GM21381 (cell line): ENCODE results near the gene KCNJ12.
"Not testable (repeated sequence)": the region's sequence is repeated elsewhere in the genome, so short reads cannot be mapped to it uniquely, and the experiment has no call there.

Source experiments
- ATAC-seq: cut with Tn5 transposase; IDR thresholded peaks from one replicate; pipeline ENCODE4 v1.9.1; 2021; ENCODE audit warnings: mild to moderate bottlenecking, moderate library complexity; ENCODE audit not compliant: unreplicated experiment

Gene KCNJ12

DNA sequence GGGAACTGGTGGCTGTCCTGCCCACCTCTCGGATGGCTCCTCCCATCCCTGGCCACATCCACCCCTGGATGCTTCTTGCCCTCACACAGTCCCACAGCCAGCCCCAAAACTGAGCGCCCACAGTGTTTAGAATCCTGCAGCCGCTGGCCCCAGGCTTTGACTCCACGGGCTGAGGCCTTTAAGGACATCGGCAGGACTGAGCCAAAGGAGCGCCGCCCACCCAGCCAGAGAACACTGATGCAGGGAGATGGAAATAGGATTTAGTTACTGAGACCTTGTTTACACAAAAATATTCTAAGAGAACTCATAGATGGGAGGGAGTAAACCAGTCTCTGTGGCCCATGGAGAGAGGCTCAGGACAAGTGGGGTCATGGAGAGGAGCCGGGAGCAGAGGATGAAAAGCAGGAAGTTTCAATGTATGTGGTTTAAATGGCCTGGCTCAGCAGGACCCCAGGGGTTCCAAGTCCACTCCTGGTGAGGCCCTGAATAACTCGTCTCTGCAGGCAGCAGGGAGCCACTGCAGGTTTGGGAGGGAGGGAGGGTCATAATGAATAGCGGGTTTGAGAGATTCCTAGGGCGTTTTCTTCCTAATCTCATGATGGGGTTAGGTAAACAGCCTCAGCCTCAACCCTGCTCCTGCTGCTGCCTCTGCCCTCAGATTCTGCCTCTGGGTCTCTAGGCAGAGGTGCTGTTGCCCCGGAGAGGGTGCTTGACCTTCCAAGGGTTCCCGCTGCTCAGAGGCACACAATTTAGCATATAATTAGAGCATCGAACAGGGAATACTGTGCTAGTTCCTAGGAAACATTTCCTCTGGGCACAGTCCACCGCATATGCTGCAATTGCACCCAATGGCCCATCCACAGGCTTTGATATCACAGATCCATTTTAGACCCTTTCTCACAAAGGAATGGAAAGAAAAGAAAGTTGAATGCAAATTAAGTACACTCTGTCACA is 61.0 kb downstream of the KCNJ12 start:
- ATAC-seq = not testable (repeated sequence)

- not testable (repeated sequence) for ATAC-seq
Observed at GRCh38 chr17:21438316-21439014, 62.3 kb downstream of the KCNJ12 start.

DNA sequence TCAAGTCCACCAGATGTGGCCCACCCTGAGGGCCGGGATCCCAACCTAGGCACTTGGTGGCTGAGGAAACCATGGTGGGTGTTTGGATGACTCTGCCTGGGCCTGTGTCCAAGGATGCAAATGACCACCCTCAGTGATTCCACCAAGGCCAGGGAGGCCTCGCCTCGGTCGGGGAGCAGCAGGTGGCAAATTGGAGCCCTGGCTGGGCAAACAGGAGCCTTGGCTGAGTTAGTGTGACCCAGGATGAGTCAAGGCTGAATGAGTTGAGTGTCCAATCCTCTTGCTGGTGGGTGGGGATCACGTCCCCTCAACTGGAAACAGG is 62.8 kb downstream of the KCNJ12 start:
- ATAC-seq = not testable (repeated sequence)

GRCh38 chr17:21445091-21445650 is 69.0 kb downstream of the KCNJ12 start:
- ATAC-seq = no peak

DNA sequence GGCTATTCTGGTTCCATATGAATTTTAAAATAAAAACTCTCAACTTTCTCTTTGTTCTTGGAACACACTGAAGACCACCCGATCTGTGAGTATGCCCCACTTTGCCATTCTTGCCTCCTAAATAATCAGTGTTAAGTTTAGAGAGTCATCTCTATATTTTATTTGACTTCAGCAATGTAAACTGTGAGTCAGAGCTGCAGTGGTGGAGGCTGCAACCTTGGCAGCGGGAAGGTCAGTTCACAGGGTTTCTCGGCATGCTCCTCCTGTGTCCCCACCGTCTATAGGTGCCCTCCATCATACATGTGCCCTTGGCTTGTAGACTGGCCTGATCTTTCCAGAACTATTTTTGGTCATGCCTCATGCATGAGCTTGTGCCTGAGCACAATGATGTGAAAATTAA is 71.4 kb downstream of the KCNJ12 start:
- ATAC-seq = not testable (repeated sequence)

DNA sequence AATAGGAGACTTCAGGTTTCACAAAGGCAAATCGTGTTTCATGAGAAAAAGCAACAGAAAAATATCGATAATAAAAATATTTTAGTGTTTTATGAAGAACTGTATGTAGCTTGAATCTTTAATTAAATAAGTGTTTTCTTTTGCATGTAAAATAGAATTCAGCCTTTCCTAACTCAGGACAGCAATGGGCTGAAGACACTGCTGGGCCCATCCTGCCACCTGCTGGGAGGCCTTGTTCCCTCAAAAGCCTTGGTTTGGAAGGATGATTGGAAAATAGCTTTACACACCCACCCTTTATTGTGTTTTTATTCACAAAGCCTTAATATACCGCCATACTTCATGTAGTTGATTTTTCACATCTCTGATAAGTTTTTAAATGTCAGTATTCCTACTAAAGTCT is 73.7 kb downstream of the KCNJ12 start:
- ATAC-seq = not testable (repeated sequence)

- no peak for ATAC-seq
Observed at GRCh38 chr17:21451975-21452374, 75.8 kb downstream of the KCNJ12 start.

- no peak for ATAC-seq
Observed at GRCh38 chr17:21452377-21453143, 76.4 kb downstream of the KCNJ12 start.

- no peak for ATAC-seq
Observed at GRCh38 chr17:21453144-21453898, 77.2 kb downstream of the KCNJ12 start.

DNA sequence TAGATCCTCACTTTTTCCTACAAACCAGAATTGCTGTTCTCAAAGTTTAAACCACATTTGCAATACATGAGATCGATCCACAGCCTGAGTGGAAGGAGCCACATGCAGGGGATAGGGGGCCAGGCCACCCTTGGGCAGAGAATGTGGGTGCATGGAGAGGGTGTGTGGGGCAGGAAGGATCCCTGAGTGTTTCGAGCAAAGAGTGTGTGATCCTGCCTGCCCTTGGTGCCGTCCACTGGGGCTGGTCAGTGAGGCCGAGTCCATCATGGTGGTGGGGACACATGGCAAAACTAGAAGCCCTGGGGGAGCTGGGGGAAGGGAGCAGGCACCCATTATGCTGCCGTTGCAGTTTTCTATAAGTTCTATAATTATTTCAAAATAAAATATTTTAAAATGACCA is 77.8 kb downstream of the KCNJ12 start:
- not testable (repeated sequence) for ATAC-seq

GRCh38 chr17:21454441-21454840 is 78.3 kb downstream of the KCNJ12 start:
- ATAC-seq = no peak

DNA sequence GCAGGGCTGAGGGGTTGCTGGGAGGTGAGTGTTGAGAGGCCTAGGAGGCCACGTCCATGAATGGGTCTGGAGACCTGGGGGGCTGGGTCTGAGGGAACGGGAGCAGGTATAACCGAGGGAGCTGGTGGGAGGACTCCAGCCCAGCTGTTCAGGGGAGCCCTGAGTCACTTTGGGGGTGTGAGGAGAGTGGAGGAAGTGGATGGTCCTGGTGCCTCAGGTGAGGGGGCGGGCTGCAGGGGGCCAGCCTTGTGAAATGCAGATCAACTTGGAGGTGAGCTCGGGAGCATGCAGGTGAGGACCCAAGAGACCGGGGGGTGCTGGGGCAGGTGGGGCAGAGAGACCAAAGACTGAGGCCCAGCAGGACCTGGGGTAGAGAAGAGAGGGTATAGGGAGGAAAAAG is 79.6 kb downstream of the KCNJ12 start:
- ATAC-seq = no peak

DNA sequence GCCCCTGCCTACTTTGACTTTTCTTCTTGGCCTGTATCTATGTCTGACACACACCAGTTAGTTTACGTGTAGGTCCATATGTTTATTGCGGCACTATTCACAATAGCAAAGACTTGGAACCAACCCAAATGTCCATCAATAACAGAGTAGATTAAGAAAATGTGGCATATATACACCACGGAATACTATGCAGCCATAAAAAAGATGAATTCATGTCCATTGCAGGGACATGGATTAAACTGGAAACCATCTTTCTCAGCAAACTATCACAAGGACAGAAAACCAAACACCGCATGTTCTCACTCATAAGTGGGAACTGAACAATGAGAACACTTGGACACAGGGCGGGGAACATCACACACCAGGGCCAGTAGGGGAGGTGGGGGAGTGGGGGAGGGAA is 80.3 kb downstream of the KCNJ12 start:
- not testable (repeated sequence) for ATAC-seq

DNA sequence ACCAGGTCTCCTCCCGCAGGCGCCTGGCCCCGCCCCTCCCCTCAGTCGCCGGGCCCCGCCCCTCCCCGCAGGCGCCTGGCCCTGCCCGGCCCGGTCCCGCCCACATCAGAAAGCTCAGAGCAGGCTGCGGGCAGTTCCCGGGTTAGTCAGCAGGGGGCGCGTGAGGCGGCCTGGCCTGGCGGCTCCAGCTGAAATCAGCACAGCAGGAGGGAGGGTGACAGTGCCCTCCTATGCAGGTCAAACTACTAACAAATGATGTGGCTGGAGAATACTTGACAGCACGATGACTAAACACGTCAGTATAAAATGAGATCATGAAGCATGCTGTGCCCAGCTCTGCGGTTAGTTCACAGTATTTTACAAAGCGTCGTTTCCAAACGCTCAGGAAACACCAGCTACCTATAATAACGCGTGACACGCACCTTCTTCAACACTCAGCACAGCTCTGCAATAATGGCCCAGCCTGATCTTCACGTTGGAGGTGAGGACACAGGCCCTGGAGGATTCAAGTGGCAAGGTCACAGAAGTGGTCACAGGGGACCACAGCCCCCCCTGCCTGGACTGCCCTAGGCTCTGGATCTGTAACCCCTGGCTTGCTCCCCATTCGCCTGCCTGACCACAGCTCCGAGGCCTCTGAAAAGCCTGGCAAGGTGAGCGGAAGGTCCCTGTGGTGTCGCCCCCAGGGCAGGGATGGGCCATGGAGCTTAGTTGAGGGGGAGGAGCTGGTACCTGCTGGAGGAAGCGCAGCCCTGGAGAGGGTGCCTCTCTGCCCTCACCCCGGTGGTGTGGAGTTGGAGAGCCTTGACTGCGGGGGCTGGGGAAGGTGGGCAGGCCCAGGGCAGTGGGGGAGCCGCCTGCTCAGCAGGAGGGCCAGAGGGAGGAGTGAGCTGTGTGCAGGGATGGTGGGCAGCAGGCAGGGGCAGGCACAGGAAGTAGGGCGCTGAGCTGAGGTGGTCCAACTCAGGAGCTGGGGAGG is 81.2 kb downstream of the KCNJ12 start:
- ATAC-seq = peak; percentile 91

DNA sequence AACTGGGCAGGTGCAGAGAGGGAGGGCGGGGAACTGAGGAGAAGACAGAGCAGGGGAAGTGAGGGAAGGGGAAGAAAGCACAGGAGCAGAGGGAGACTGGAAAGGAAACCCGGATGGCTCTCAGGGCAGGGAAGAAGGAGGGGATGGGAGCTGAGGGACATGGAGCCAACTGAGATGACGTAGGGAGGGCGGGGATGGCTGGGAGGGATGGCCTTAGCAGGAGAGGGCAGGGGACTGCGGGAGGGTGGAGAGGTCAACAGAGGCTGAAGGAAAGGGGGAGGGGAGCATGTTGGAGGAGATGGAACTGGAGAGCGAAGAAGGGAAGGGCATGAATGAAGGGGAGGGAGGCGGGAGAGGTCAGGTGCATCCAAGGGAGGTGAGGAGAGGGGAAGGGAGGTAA is 81.9 kb downstream of the KCNJ12 start:
- no peak for ATAC-seq

DNA sequence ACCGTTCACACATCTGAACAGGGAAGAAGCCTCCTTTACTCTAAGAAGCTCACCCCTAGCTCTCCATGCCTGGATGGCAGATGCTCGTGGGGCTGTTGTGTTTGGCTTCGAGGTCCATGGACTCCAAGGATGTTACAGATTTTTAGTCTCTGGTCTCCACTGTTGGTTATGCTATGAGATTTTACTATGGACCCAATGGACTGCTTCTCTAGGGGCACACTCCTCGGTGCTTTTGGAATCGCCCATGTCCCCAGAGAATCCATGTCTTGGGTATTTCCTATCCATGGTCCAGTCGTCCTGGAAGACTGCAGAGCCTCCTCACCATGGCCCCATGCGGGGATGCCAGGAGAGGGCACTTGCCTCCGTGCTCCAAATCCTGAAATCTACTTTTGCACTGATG is 83.4 kb downstream of the KCNJ12 start:
- ATAC-seq = no peak

DNA sequence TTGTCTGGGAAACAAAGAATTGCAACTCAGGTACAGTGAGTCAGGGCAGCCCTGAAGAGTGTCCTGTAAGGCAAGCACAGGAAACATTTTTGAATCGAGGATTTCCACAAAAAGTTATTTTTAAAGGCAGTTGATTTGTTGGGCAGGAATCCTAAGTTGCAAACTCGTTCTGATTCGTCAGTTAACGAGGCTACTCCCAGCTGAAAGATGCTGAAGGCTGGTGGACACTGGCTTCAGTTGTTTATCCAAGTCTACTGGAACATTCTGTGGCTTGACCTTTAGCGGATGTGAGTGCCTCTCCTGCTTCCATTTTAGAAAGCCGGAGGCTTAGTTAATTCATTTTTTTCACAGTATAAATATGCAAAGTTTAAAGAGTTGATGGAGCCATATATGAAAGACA is 84.2 kb downstream of the KCNJ12 start:
- no peak for ATAC-seq

DNA sequence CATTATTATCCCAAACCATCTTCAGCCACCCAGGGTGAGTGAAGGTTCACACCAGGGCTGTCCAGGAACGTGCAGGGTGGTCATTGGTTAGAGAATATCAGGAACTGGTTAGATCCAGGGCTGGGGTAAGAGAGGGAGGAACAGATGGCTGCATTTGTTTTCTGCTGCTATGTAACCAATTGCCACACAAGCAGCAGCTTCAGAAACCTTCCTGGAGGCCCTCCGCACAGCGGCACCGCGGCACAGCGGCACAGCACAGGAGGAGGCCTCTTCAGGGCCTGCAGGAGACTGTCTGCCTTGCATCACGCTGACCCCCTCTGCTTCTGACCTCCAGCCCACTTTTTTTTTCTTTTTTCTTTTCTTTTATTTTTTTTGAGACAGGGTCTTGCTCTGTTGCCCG is 86.1 kb downstream of the KCNJ12 start:
- ATAC-seq = no peak

DNA sequence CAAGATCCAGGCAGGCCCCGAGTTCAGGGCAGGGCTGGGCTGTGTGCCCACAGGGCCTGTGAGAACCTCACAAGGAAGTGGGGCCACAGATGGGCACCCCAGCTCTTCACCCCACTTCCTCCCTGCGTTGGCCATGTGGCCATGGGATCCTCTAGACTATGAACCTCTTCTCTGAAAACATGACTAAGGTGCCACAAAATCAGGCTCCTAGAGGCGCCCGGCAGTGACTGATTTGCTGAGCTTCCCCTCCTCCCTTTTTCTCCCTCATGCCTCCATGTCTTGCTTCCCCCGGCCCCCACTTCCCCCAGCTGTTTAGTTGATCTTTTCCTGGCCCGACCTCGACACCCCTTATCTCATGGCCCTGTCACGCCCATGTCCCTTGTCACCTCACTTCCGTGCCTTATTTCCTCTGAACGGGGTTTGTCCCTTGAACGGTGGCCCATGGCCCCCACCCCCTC is 87.1 kb downstream of the KCNJ12 start:
- ATAC-seq = no peak
